Stimulated activated CD4-positive, alpha-beta T cell treated with anti-CD3 and anti-CD28 coated beads, Interleukin-4, amount 100 ng/mL, for 4 hours (primary cell): Measurements from ENCODE around the gene SHROOM3.
A peak's percentile ranks its signal among the peaks of the same experiment; 100 is the strongest.

ENCODE experiments used
- DNase-seq, 2 experiments: peaks; one replicate each; pipeline ENCODE4 v3.0.0-alpha.2; 2020

The SHROOM3 gene

GRCh38 chr4:76673362-76673761 is 238.3 kb downstream of the SHROOM3 start:
- no peak for DNase-seq

- DNase-seq: no peak
Observed at GRCh38 chr4:76674983-76675382, 240.0 kb downstream of the SHROOM3 start.

GRCh38 chr4:76677571-76678326 is 242.7 kb downstream of the SHROOM3 start:
- DNase-seq: no peak

- no peak for DNase-seq
Observed at GRCh38 chr4:76679691-76680090, 244.7 kb downstream of the SHROOM3 start.

GRCh38 chr4:76680952-76681351 is 245.9 kb downstream of the SHROOM3 start:
- no peak for DNase-seq

- no peak for DNase-seq
Observed at GRCh38 chr4:76681996-76682395, 247.0 kb downstream of the SHROOM3 start.

- no peak for DNase-seq
Observed at GRCh38 chr4:76683144-76683543, 248.1 kb downstream of the SHROOM3 start.

- DNase-seq: no peak
Observed at GRCh38 chr4:76687746-76688448, 252.9 kb downstream of the SHROOM3 start.

- DNase-seq: no peak
Observed at GRCh38 chr4:76688619-76689144, 253.7 kb downstream of the SHROOM3 start.

- DNase-seq: peak in 1 of 2 experiments; percentile 14
Observed at GRCh38 chr4:76689145-76689817, 254.3 kb downstream of the SHROOM3 start.

GRCh38 chr4:76690011-76690905 is 255.2 kb downstream of the SHROOM3 start:
- DNase-seq: no peak

- DNase-seq: no peak
Observed at GRCh38 chr4:76690906-76691275, 255.9 kb downstream of the SHROOM3 start.

- DNase-seq: no peak
Observed at GRCh38 chr4:76691807-76692582, 257.0 kb downstream of the SHROOM3 start.

- DNase-seq: no peak
Observed at GRCh38 chr4:76692761-76693160, 257.7 kb downstream of the SHROOM3 start.

GRCh38 chr4:76694056-76694455 is 259.0 kb downstream of the SHROOM3 start:
- no peak for DNase-seq

GRCh38 chr4:76696109-76696508 is 261.1 kb downstream of the SHROOM3 start:
- DNase-seq: no peak

- DNase-seq: no peak
Observed at GRCh38 chr4:76697129-76697803, 262.2 kb downstream of the SHROOM3 start.

- no peak for DNase-seq
Observed at GRCh38 chr4:76698141-76698540, 263.1 kb downstream of the SHROOM3 start.

GRCh38 chr4:76699751-76700310 is 264.8 kb downstream of the SHROOM3 start:
- DNase-seq: no peak

GRCh38 chr4:76702440-76703122 is 267.6 kb downstream of the SHROOM3 start:
- no peak for DNase-seq
